ENCODE data around the gene FARP2. TPM values are rescaled to one million over a fixed set of nuclear protein-coding genes. Genes with fewer than 3 reads are reported as not detected.

FARP2 gene
- total RNA-seq, 1 experiment from 2014 or later = 29.9 TPM

DNA sequence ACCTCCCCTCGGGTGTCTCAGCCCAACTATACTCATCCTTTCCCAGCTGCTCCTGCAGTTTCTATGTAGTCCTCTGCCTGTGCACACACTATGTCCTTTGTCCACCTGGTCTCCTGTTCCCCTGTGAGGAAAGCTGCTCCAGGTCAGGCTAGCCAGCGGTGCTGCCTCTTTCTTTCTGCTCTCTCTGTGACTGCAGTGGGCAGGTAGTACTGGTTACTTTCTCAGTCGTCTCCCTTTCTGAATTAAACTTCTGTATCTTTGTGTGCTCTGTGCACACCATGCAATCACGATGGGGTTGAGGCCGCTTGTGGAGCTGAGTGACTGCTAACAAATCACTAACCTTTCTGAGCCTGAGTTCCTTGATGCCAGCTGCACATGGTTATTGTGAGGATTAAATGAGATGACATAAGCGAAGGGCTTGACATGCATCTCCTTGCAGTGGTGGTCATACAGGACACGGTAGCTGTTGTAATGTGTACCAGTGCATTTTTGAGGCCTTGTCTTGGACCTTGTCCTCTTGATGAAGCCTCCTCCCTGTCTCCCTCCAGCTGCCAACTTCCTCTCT, 3.5 kb downstream of the FARP2 start:
- no peak overlapping the region for H3K4me2 ChIP-seq (ENCODE audit: low read length)
- no peak overlapping the region for H3K27ac ChIP-seq (ENCODE audit: low read length)
- ChIA-PET POLR2A (ENCODE audit: unreplicated experiment) (no interaction called here), CTCF (no interaction called here)
- no peaks in the 10 kb centered on the region for H3F3A ChIP-seq (ENCODE audit: low read length, unreplicated experiment)
- H3K27me3 ChIP-seq (ENCODE audit: low read length) = no peaks in the 10 kb centered on the region
- intact Hi-C loops (cut with micrococcal nuclease) = loop anchor here (5.0 kb wide), 1 partner anchor 148 kb away; the partner anchor contains the start of gene STK25
- peaks cover 17% of the 10 kb centered on the region for H3K4me1 ChIP-seq (ENCODE audit: insufficient read depth, low read length)
- H3K9me2 ChIP-seq (replicated peaks; ENCODE audit: low read length) = no peaks in the 10 kb centered on the region
- H4K20me1 ChIP-seq (ENCODE audit: low read length) = peaks cover 43% of the 10 kb centered on the region
- TF ChIP-seq, protein P1, sequence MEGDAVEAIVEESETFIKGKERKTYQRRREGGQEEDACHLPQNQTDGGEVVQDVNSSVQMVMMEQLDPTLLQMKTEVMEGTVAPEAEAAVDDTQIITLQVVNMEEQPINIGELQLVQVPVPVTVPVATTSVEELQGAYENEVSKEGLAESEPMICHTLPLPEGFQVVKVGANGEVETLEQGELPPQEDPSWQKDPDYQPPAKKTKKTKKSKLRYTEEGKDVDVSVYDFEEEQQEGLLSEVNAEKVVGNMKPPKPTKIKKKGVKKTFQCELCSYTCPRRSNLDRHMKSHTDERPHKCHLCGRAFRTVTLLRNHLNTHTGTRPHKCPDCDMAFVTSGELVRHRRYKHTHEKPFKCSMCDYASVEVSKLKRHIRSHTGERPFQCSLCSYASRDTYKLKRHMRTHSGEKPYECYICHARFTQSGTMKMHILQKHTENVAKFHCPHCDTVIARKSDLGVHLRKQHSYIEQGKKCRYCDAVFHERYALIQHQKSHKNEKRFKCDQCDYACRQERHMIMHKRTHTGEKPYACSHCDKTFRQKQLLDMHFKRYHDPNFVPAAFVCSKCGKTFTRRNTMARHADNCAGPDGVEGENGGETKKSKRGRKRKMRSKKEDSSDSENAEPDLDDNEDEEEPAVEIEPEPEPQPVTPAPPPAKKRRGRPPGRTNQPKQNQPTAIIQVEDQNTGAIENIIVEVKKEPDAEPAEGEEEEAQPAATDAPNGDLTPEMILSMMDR (conservative IDR thresholded peaks at IDR 0.05; ENCODE audit: low read depth, low read length) = no peak
- no peak for TF ChIP-seq EZH2 (IDR thresholded peaks at IDR 0.05; ENCODE audit: low read length, unreplicated experiment)
- H3K9ac ChIP-seq (ENCODE audit: low read length) = no peak overlapping the region
- DNase-seq (no peak), ATAC-seq (no peak)
- H3K79me2 ChIP-seq (ENCODE audit: low read length) = peaks cover 71% of the 10 kb centered on the region
- H2AFZ ChIP-seq (ENCODE audit: low read length) = no peak overlapping the region
- H3K4me3 ChIP-seq (ENCODE audit: low read length) = no peak overlapping the region
- H3K9me3 ChIP-seq (ENCODE audit: low read length) = no peaks in the 10 kb centered on the region
- H3K36me3 ChIP-seq (ENCODE audit: low read depth, low read length) = peaks cover 5% of the 10 kb centered on the region; the same call in 1 of the 2 replicates
- BruUV-seq (replicated peaks) = no TSS peak

DNA sequence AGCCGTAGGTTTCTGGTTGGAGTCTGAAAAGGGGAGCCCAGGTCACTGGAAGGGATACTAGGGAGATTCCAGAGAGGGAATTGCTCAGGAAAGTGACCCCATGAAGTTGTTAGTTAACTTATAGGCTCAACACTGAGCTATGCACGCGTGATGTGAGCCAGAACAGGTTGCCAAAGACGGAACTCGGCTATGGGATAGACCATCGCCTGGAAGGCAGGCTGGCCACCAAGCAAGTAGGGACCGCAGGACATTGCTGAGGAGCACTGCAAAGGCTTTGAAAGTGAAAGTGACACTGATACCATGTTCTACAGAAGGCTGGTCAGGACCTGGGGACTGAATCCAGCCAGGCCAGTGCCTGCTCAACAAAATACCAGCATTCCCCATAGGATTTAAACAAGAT, 7.3 kb downstream of the FARP2 start:
- Histone ChIP-seq H3F3A (ENCODE audit: low read length, unreplicated experiment) (no peaks in the 10 kb centered on the region), H3K9ac (ENCODE audit: low read length) (no peak overlapping the region), H3K4me1 (ENCODE audit: insufficient read depth, low read length) (peaks cover 3% of the 10 kb centered on the region), H3K36me3 (ENCODE audit: low read depth, low read length) (no peaks in the 10 kb centered on the region; the same call in 1 of the 2 replicates), H3K9me3 (ENCODE audit: low read length) (no peaks in the 10 kb centered on the region), H3K9me2 (replicated peaks; ENCODE audit: low read length) (no peaks in the 10 kb centered on the region), H3K4me3 (ENCODE audit: low read length) (no peak overlapping the region), H4K20me1 (ENCODE audit: low read length) (peaks cover 28% of the 10 kb centered on the region), H3K4me2 (ENCODE audit: low read length) (no peak overlapping the region), H3K27me3 (ENCODE audit: low read length) (no peaks in the 10 kb centered on the region), H3K79me2 (ENCODE audit: low read length) (peaks cover 83% of the 10 kb centered on the region), H3K27ac (ENCODE audit: low read length) (no peak overlapping the region), H2AFZ (ENCODE audit: low read length) (no peak overlapping the region)
- TF ChIP-seq EZH2 (IDR thresholded peaks at IDR 0.05; ENCODE audit: low read length, unreplicated experiment) (no peak), EZH2phosphoT487 (IDR thresholded peaks at IDR 0.05; ENCODE audit: borderline replicate concordance, low read length) (no peak)
- TF ChIP-seq, protein P1 (conservative IDR thresholded peaks at IDR 0.05; ENCODE audit: low read depth, low read length) = no peak
- DNase-seq (no peak), ATAC-seq (no peak)
- POLR2A ChIA-PET (ENCODE audit: unreplicated experiment) = no interaction called here
- intact Hi-C loops (cut with micrococcal nuclease) = no loop called here
- CTCF ChIA-PET = no interaction called here
- no TSS peak for BruUV-seq (replicated peaks)

DNA sequence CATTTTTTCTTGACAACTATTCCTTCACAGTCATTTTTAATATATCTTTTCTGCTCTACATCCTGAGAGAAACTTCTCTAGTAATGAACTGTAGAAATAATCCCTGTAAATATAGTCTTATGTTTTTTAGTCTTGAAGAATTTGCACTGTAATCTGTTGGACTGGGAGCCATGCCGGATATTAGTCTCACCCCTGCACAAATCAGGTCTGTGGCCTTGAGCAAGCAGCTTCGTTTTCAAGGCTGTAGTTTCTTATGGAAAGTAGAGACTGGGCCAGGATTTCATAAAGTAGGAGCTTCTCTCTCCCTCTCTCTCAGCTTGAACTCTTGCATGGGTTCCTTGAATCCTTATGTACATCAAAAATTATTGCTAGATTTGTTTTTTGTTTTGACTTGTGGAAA, 8.7 kb downstream of the FARP2 start:
- Histone ChIP-seq H3K27ac (ENCODE audit: low read length) (no peak overlapping the region), H4K20me1 (ENCODE audit: low read length) (peaks cover 18% of the 10 kb centered on the region), H3K27me3 (ENCODE audit: low read length) (no peaks in the 10 kb centered on the region), H3K9me2 (replicated peaks; ENCODE audit: low read length) (no peaks in the 10 kb centered on the region), H2AFZ (ENCODE audit: low read length) (no peak overlapping the region), H3F3A (ENCODE audit: low read length, unreplicated experiment) (no peaks in the 10 kb centered on the region), H3K4me2 (ENCODE audit: low read length) (no peak overlapping the region), H3K79me2 (ENCODE audit: low read length) (peaks cover 83% of the 10 kb centered on the region), H3K9ac (ENCODE audit: low read length) (no peak overlapping the region), H3K4me3 (ENCODE audit: low read length) (no peak overlapping the region), H3K9me3 (ENCODE audit: low read length) (no peaks in the 10 kb centered on the region), H3K4me1 (ENCODE audit: insufficient read depth, low read length) (peaks cover 14% of the 10 kb centered on the region), H3K36me3 (ENCODE audit: low read depth, low read length) (no peaks in the 10 kb centered on the region; the same call in 1 of the 2 replicates)
- intact Hi-C loops (cut with micrococcal nuclease) = no loop called here
- TF ChIP-seq, protein P1 (conservative IDR thresholded peaks at IDR 0.05; ENCODE audit: low read depth, low read length) = no peak
- TF ChIP-seq EZH2 (IDR thresholded peaks at IDR 0.05; ENCODE audit: low read length, unreplicated experiment) (no peak), EZH2phosphoT487 (IDR thresholded peaks at IDR 0.05; ENCODE audit: borderline replicate concordance, low read length) (no peak)
- CTCF ChIA-PET = no interaction called here
- POLR2A ChIA-PET (ENCODE audit: unreplicated experiment) = no interaction called here
- no TSS peak for BruUV-seq (replicated peaks)
- ATAC-seq = no peak
- no peak for DNase-seq

Data from PC-3 (cell line).